SK-N-MC (cell line): ENCODE results near the gene DEGS2.

ENCODE experiments used
- DNase-seq: peaks from one replicate; pipeline ENCODE4 v3.0.0-alpha.2; 2011; ENCODE audit warnings: low read depth, low spot score
- H3K27ac ChIP-seq: fragments of 200-600 bp; sonication (generic); 2 replicates; pipeline ENCODE4 v1.5.1; 2016; ENCODE audit warnings: mixed run types
- H3K36me3 ChIP-seq: fragments of 200-600 bp; sonication (generic); 2 replicates; pipeline ENCODE4 v1.6.1; 2017; ENCODE audit warnings: antibody characterized with exemption, low read length, mixed read lengths; ENCODE audit not compliant: insufficient read depth
- H3K4me3 ChIP-seq: fragments of 200-600 bp; sonication (generic); 2 replicates; pipeline ENCODE4 v1.5.1; 2016
- H3K9ac ChIP-seq: fragments of 200-600 bp; sonication (generic); 2 replicates; pipeline ENCODE4 v1.8.0; 2017; ENCODE audit warnings: mixed run types, mixed read lengths; ENCODE audit not compliant: insufficient read length
- H3K9me3 ChIP-seq: fragments of 200-600 bp; sonication (generic); 2 replicates; pipeline ENCODE4 v1.6.1; 2017; ENCODE audit warnings: low read depth, mild to moderate bottlenecking, antibody characterized with exemption, low read length, moderate library complexity, mixed read lengths
- EZH2 ChIP-seq: fragments of 200-600 bp; sonication (generic); IDR thresholded peaks from one replicate; pipeline ENCODE4 v1.6.1; 2017; ENCODE audit warnings: antibody characterized with exemption
- FOXP2 ChIP-seq: optimal IDR thresholded peaks from 2 replicates; pipeline ENCODE3; 2011; ENCODE audit warnings: mild to moderate bottlenecking, moderate library complexity; ENCODE audit not compliant: insufficient read depth; ENCODE audit errors: extremely low read length, control extremely low read depth
- POLR2AphosphoS5 ChIP-seq: IDR thresholded peaks from 2 replicates; pipeline ENCODE4 v1.6.1; 2012; ENCODE audit warnings: mild to moderate bottlenecking, low read depth, low read length, borderline replicate concordance

Gene DEGS2

GRCh38 chr14:100134586-100134985 lies 24.9 kb downstream of the DEGS2 start:
- H3K4me3 ChIP-seq = no peak overlapping the region
- no peak overlapping the region for H3K27ac ChIP-seq
- H3K9ac ChIP-seq = no peak overlapping the region
- no peaks in the 10 kb centered on the region for H3K9me3 ChIP-seq
- peaks cover 4% of the 10 kb centered on the region; the same call in 1 of the 2 replicates for H3K36me3 ChIP-seq
- TF ChIP-seq EZH2 = no peak
- TF ChIP-seq FOXP2 = no peak
- TF ChIP-seq POLR2AphosphoS5 = no peak
- no peak for DNase-seq

GRCh38 chr14:100132903-100133510 lies 26.4 kb downstream of the DEGS2 start:
- H3K27ac ChIP-seq = peak overlapping the region; percentile 72
- H3K4me3 ChIP-seq = peak overlapping the region; percentile 56
- peak; percentile 24 for DNase-seq
- no peak overlapping the region for H3K9ac ChIP-seq
- TF ChIP-seq FOXP2 = no peak
- no peak for TF ChIP-seq EZH2
- 0 out of 2 replicates have a peak, but pooled peaks have one; percentile 24 for TF ChIP-seq POLR2AphosphoS5
- H3K36me3 ChIP-seq = peaks cover 4% of the 10 kb centered on the region; the same call in 1 of the 2 replicates
- H3K9me3 ChIP-seq = no peaks in the 10 kb centered on the region

DNA sequence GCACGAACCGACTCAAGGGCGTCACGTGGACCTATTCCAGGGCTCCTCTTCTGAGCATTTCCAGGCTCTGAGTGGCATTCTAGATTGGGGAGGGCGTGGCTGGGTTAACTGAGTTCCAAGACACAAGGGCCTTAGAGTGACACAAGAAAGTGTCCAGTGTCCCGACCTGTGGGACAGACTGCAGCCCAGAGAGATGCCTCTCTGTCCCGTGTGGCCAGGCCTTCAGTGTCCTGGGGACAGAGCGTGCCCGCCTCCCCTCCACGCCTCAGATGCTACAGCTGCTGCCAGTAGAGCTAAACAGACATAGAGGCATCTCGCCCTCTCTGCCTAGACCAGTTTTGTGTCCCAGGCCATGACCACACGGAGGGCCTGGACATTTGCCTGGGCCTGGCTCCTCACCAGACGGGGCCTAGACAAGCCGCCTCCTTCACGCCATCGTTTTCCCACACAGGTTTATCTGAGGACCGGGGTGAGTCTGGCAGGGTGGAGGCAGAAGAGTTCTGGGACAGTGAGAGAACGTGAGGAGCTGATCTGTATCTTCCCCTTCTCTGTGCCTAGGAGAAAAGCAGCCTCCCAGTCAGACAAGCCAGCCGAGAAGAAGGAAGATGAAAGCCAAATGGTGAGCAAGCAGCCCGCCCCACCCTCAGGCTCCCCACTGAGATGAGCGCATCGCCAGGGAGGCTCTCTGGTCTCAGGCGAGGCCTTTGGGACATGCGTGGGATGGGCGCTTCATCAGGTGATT lies 27.1 kb downstream of the DEGS2 start:
- DNase-seq = no peak
- no peak for TF ChIP-seq FOXP2
- TF ChIP-seq POLR2AphosphoS5 = no peak
- TF ChIP-seq EZH2 = no peak
- H3K36me3 ChIP-seq = peaks cover 4% of the 10 kb centered on the region; the same call in 1 of the 2 replicates
- H3K4me3 ChIP-seq = peak overlapping the region; percentile 56
- no peak overlapping the region for H3K9ac ChIP-seq
- H3K9me3 ChIP-seq = no peaks in the 10 kb centered on the region
- peak overlapping the region; percentile 72; the same call in 1 of the 2 replicates for H3K27ac ChIP-seq

- no peak overlapping the region for H3K9ac ChIP-seq
- TF ChIP-seq POLR2AphosphoS5 (no peak), FOXP2 (no peak)
- H3K27ac ChIP-seq = no peak overlapping the region
- no peaks in the 10 kb centered on the region for H3K9me3 ChIP-seq
- H3K4me3 ChIP-seq = no peak overlapping the region
- no peak for DNase-seq
- peaks cover 4% of the 10 kb centered on the region; the same call in 1 of the 2 replicates for H3K36me3 ChIP-seq
Observed at GRCh38 chr14:100131181-100131580, 28.3 kb downstream of the DEGS2 start.

DNA sequence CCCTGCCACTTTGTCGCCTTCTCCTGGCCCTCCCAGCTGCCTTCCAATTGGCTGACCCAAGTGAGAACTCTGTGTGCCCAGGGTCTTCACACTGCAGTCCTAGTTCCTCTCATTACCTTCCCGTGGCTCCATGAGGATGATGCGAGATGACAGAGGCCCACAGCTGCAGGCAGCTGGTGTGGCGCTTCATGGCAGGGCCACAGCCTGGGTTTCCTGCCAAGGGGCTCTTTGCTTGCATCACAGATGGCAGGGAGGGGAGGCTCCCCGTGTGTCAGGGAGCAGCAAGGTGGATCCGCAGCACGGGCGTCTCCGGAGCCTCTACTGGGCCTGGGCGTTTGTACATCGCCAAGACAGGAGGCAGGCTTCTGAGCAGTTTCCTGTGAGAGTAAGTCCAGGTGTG lies 28.9 kb downstream of the DEGS2 start:
- TF ChIP-seq FOXP2 (no peak), EZH2 (no peak), POLR2AphosphoS5 (no peak)
- H3K27ac ChIP-seq = no peak overlapping the region
- DNase-seq = no peak
- no peak overlapping the region for H3K9ac ChIP-seq
- H3K36me3 ChIP-seq = peaks cover 4% of the 10 kb centered on the region; the same call in 1 of the 2 replicates
- no peaks in the 10 kb centered on the region for H3K9me3 ChIP-seq
- no peak overlapping the region for H3K4me3 ChIP-seq

- TF ChIP-seq EZH2 = no peak
- no peaks in the 10 kb centered on the region; the same call in 1 of the 2 replicates for H3K36me3 ChIP-seq
- no peaks in the 10 kb centered on the region for H3K9me3 ChIP-seq
- H3K4me3 ChIP-seq = no peak overlapping the region
- no peak overlapping the region for H3K9ac ChIP-seq
- no peak overlapping the region for H3K27ac ChIP-seq
- no peak for DNase-seq
Observed at GRCh38 chr14:100129161-100129589, 30.3 kb downstream of the DEGS2 start.

DNA sequence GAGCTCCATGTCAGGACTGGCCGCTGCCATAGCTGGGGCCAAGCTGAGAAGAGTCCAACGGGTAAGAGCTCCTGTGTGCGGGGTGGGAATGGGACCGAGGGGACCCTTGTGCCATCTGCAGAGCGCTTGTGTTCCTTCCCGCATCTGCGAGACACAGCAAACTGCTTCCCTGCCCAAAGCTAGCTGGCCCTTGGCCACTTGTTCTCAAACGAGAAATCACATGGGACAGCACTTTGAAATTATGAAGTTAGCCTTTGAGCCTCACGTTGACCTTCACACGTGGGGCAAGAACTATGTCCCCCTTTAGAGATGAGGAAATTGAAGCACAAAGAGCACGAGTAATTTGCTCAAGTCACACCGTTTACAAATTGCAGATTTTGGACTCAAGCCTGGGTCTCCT lies 30.8 kb downstream of the DEGS2 start:
- DNase-seq = no peak
- TF ChIP-seq POLR2AphosphoS5 (no peak), FOXP2 (no peak), EZH2 (no peak)

DNA sequence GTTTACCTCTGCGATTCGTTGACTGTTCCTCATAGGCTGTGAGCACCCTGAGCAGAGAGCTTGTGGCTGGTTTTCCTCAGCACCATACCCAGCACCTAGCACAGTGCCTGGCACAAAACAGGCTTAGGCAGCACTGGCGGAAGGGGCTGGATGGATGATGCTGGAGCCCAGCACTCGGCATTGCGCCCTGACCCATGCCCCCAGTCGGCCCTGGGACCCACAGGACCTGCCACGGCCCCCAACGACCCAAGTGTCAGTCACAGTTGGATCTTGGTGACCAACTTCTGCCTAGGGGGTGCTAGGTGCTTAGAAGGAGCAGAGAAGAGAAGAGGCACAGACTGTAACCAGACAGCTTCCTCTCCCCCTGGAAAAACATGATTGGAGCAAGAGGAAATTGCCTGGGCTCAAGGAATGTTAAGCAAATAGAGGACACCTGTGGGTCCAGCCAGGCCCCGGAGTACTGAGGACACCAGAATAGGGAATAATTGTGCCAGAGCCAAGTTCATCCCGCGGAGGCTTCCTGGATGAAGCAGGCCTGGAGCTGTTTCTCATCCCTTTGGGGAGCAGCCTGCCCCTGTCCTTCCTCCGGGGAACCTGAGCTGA lies 31.5 kb downstream of the DEGS2 start:
- no peak for DNase-seq
- no peak overlapping the region for H3K27ac ChIP-seq

More for the DNA sequence above, 30.8 kb downstream of the DEGS2 start:
- Histone ChIP-seq H3K36me3 (no peaks in the 10 kb centered on the region; the same call in 1 of the 2 replicates), H3K4me3 (no peak overlapping the region), H3K27ac (no peak overlapping the region), H3K9ac (no peak overlapping the region), H3K9me3 (no peaks in the 10 kb centered on the region)

More for the DNA sequence above, 31.5 kb downstream of the DEGS2 start:
- H3K4me3 ChIP-seq = no peak overlapping the region
- no peaks in the 10 kb centered on the region for H3K9me3 ChIP-seq
- H3K36me3 ChIP-seq = no peaks in the 10 kb centered on the region; the same call in 1 of the 2 replicates
- TF ChIP-seq POLR2AphosphoS5 = no peak
- TF ChIP-seq FOXP2 = no peak
- H3K9ac ChIP-seq = no peak overlapping the region
